Stimulated activated effector memory CD8-positive, alpha-beta T cell treated with anti-CD3 and anti-CD28 coated beads, Interleukin-12 subunit alpha, Interleukin-12 subunit beta, amount 100 ng/mL, for 72 hours (primary cell): Measurements from ENCODE around the gene ELL.

ENCODE experiments used
- ATAC-seq: fragments of 150-1000 bp; cut with Tn5 transposase; 2 replicates; pipeline ENCODE4 v1.10.0; 2021
- DNase-seq, 2 donors: peaks; one replicate each; pipeline ENCODE4 v3.0.0; 2021 to 2022; ENCODE audit warnings: low spot score in 2 of 2
- H3K27ac Mint-ChIP-seq: one replicate; pipeline ENCODE4 v1.8.0; 2022; ENCODE audit warnings: mild to moderate bottlenecking, mixed read lengths
- H3K36me3 Mint-ChIP-seq: one replicate; pipeline ENCODE4 v1.8.0; 2022; ENCODE audit warnings: mild to moderate bottlenecking, mixed read lengths
- H3K4me1 Mint-ChIP-seq: one replicate; pipeline ENCODE4 v1.8.0; 2022; ENCODE audit warnings: mixed read lengths
- H3K4me3 Mint-ChIP-seq: one replicate; pipeline ENCODE4 v1.8.0; 2022; ENCODE audit warnings: mild to moderate bottlenecking, mixed read lengths
- H3K9me3 Mint-ChIP-seq: one replicate; pipeline ENCODE4 v1.8.0; 2022; ENCODE audit warnings: mixed read lengths

ELL gene

DNA sequence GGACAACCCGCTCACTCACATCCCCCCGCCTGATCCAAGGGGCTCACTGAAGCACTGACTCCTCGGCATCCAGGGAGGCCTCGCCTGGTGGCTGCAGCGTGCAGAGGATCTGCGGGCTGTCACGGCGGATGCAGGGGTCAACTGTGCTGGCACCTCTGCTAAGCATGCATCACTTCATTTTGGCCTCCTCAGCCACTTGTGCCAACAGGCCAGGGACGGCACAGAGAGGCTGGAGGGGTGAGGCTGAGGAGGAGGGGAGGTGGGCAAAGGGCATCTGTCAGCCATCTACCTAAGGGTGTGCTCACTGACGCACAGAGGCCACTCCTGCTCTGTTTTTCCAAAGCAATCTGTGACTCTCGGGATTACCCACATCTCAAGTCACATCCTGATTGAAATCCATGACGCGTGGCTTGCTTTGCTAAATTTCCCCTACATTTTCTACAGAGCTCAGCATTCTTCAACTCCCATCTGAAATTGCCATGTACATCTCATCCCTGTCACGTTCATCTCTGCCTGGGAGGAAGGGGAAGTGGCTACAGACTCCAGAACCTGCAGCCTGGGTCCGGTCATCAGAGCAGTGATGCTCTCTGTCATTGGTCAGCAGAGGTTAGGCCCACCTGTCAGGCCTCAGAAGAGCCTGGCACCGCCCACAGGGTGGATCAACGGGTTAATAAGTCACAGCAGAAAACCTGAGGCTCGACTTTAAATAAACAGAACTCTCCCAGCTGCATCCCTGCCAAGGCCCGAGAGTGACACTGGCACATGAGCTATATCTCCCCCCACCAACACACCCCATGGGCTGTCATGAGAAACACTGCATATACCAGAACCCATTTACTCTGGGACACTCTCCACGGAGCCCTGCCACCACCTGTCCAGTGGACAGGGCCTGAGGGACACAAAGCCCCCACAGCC lies 17.6 kb downstream of the ELL start:
- ATAC-seq = no peak
- peaks cover 23% of the 10 kb centered on the region for H3K36me3 Mint-ChIP-seq

DNA sequence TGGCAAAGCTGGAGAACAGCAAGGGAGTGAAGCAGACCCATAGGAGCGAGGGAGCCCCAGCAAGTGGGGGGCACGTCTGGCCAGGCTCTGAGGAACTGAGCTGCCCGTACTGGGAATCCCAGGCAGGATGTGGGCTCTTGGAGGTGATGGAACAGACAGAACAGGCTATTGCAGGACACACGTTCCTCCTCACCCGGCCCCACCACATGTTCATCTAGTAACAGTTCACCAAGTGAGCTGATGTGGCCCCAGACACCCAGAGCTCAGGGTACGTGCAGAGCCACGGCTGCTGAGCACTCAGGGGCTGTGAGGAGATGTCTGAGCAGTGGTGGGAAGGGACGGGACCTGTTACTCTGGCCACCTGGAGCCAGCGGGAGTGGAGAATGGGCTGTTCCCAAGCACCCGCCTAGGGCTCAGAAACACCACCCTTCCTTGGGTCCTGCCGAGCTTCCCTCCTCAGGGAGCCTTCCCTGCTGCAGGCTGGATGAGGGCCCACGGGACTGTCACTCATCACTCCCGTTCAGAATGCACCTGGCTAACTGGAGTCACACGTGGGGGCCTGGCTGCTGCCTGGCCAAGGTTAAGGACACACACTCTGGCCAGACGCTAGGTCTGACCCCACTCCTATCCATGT lies 18.4 kb downstream of the ELL start:
- no peak for ATAC-seq
- H3K4me3 Mint-ChIP-seq = peak overlapping the region; percentile 60
- H3K36me3 Mint-ChIP-seq = peaks cover 23% of the 10 kb centered on the region
- no peak for DNase-seq
- H3K9me3 Mint-ChIP-seq = no peaks in the 10 kb centered on the region
- peaks cover 99% of the 10 kb centered on the region for H3K4me1 Mint-ChIP-seq
- peak overlapping the region; percentile 88 for H3K27ac Mint-ChIP-seq

More for the DNA sequence above, 17.6 kb downstream of the ELL start:
- H3K9me3 Mint-ChIP-seq = no peaks in the 10 kb centered on the region
- H3K27ac Mint-ChIP-seq = peak overlapping the region; percentile 88
- peaks cover 93% of the 10 kb centered on the region for H3K4me1 Mint-ChIP-seq
- peak overlapping the region; percentile 60 for H3K4me3 Mint-ChIP-seq
- no peak for DNase-seq

DNA sequence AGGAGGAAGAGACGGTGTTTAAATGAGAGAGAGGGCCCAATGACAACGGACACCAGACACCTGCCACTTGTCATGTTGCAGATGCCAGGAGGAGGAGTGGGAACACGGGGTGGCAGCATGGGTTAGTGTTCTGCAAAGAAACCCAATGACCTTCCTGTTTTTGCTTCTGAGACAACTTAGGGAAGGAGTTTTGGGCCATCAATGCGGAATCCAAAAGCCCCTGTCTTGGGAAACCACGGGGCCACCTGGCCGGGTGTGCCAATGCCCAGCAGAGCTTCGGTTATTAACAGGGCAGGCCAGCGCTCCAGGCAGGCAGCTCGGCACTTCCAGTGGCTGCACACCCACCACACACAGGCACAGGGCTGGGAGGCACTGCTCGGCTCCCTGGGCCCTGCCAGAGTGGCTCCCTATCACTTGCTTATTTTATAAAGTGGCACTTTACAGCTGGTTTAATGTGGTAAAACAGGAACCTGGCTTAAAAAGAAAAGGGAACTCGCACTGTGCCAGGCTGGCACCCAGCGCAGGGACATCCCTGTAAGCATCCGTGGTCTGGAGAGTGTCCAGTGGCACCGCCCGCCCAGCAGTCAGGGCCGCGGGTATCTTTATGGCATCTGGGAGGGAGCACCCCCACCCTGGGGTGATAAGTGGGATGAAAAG lies 19.1 kb downstream of the ELL start:
- ATAC-seq = no peak
- no peak for DNase-seq
- H3K27ac Mint-ChIP-seq = peak overlapping the region; percentile 88
- H3K4me1 Mint-ChIP-seq = peaks cover 92% of the 10 kb centered on the region
- H3K9me3 Mint-ChIP-seq = no peaks in the 10 kb centered on the region
- peaks cover 23% of the 10 kb centered on the region for H3K36me3 Mint-ChIP-seq
- H3K4me3 Mint-ChIP-seq = peak overlapping the region; percentile 60

DNA sequence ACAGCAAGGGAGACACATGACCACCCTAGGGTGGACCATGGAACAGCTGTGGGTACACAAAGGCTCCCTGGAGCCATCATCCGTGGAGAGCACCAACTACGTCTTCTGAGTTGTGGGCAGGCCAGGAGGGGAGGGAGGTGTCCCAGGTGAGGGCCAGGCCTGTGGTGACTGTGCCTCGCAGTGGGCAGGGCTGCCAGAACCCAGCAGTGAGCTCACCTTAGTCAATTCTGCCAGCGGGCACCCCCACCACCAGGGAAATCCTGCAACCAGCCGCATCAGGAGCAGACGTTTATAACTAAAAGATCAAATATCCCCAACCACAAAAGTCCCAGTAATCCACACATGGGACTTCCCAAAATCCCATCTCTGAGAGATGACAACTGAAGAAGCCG lies 19.6 kb downstream of the ELL start:
- ATAC-seq = peak; percentile 56
- H3K4me1 Mint-ChIP-seq = peaks cover 90% of the 10 kb centered on the region
- no peak for DNase-seq
- H3K4me3 Mint-ChIP-seq = peak overlapping the region; percentile 60
- peaks cover 25% of the 10 kb centered on the region for H3K36me3 Mint-ChIP-seq
- H3K27ac Mint-ChIP-seq = peak overlapping the region; percentile 88
- no peaks in the 10 kb centered on the region for H3K9me3 Mint-ChIP-seq

DNA sequence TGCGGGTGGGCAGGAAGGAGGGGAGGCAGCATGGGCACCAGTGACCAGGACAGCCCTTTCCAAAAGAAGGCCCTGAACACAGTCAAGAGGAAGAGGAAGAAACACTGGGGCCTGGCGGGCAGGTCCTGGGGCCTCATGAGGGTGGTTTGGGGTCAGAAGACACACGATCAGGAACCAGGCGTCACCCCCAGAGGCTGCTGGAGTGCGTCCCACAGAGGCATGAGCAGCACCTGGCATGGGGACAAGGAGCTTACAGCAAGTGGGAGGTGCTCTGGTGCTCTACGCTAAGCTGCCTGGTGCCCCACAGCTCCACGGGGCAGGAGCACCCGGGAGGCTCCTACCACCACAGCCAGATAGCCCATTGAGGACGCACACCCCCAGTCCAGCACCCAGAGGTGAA lies 20.0 kb downstream of the ELL start:
- peaks cover 90% of the 10 kb centered on the region for H3K4me1 Mint-ChIP-seq
- peak overlapping the region; percentile 88 for H3K27ac Mint-ChIP-seq
- DNase-seq = no peak
- peak overlapping the region; percentile 60 for H3K4me3 Mint-ChIP-seq
- H3K36me3 Mint-ChIP-seq = peaks cover 29% of the 10 kb centered on the region
- peak; percentile 11 for ATAC-seq
- H3K9me3 Mint-ChIP-seq = no peaks in the 10 kb centered on the region

DNA sequence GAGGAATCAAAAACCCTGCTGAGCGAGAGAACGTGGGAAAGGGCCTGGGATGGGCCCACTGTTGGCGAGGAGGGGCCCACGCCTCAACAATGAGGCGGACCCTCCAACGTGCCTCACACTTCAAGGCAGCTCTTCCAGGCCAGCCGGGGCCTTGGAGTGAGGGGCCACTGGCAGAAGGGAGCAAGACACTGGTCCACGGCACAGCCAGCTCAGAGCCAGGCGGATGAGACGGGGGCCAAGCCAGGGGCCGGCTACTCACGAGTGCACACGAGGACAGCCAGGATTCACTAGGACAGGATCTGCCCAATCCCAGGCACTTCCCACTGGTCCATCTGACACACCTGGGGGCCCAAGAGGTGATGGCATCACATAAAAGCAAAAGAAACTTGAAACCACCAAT lies 20.5 kb downstream of the ELL start:
- Mint-ChIP-seq H3K27ac (peak overlapping the region; percentile 88), H3K9me3 (no peaks in the 10 kb centered on the region), H3K36me3 (peaks cover 30% of the 10 kb centered on the region), H3K4me1 (peaks cover 90% of the 10 kb centered on the region), H3K4me3 (peak overlapping the region; percentile 60)
- no peak for DNase-seq
- ATAC-seq = no peak

DNA sequence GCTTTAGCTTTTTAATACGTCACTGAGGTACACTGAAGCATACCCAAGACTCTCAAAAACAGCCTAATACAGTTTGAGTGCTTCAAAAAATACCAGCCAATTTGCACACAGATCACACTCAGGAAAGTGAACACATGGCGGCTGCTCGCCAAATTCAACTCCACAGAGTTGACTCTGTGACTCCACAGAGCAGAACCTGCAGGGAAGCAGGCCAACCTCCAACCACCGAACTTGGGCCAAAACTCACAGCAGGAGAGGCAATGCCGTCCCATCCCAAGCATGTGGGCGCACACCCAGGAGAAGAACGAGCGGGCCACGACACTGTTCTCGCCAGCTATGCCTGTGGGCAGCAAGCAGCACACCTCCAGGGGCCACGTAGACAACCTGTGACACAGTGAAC lies 21.1 kb downstream of the ELL start:
- peaks cover 90% of the 10 kb centered on the region for H3K4me1 Mint-ChIP-seq
- ATAC-seq = no peak
- peak overlapping the region; percentile 88 for H3K27ac Mint-ChIP-seq
- H3K9me3 Mint-ChIP-seq = no peaks in the 10 kb centered on the region
- peaks cover 36% of the 10 kb centered on the region for H3K36me3 Mint-ChIP-seq
- peak overlapping the region; percentile 60 for H3K4me3 Mint-ChIP-seq
- DNase-seq = no peak

DNA sequence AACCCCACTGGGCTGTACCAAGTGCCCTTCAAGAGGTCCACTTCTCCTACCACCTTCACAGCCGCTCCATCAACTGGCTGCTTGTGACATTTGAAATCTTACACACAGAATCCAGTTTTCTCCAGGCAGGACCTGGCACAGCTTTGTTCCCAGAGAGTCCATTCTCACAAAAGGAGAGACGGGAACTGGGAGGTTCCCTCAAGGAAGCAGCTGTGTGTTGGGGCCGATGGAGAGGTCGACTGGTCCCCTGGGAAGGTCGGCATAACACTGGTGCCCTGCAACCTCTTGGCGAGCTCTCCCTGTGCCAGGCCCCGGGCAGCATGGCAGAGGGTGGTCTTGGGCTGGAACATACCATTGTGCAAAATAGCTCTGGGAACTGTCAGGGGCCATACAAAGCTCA lies 21.5 kb downstream of the ELL start:
- Mint-ChIP-seq H3K36me3 (peaks cover 37% of the 10 kb centered on the region), H3K4me1 (peaks cover 90% of the 10 kb centered on the region), H3K27ac (peak overlapping the region; percentile 88), H3K4me3 (peak overlapping the region; percentile 60), H3K9me3 (no peaks in the 10 kb centered on the region)
- no peak for DNase-seq
- no peak for ATAC-seq

DNA sequence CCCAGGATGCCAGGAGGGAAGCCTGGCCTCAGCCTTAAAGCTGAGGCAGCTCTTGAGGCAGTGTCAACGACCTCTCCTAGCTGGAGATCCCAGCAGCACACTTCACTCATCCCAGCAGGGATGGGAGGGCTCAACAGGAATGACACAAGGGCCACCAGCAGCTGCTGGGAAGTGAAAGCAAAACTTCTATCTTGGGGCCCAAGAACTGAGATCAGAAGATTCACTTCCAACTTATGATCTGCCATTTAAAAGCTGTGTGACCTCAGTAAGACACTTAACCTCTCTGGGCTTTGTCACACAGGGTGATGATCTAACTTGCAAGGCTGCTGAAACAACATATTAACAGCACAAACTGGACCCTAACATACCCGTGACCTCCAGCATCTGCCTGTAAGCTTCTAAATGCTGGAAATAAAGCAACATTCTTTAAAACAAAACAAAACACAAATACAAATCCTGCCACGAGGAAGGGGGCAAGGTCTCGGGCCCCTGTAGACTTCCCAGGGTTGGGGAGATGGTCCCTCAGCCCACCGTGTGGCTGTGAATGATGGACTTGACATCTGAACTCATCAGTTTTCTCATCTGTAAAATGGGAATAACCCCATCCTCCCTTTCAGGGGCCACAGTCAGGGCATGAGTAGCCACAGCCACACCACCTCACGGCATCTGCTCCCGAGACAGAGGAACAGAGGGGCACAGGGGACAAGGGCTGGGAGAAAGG lies 22.7 kb downstream of the ELL start:
- Mint-ChIP-seq H3K4me3 (peak overlapping the region; percentile 60), H3K27ac (peak overlapping the region; percentile 88)

DNA sequence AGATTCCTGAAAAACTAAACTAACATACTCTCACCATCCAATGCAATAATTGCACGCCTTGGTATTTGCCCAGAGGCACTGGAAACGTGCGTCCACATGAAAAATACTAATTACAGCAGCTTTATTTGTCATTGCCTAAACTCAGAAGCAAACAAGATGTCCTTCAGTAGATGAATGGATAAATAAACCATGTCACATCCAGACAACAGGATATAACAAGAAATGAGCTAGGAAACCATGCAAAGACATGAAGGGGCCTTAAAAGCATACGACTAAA lies 25.0 kb downstream of the ELL start:
- no peak for ATAC-seq
- Mint-ChIP-seq H3K36me3 (peaks cover 38% of the 10 kb centered on the region), H3K27ac (peak overlapping the region; percentile 94), H3K4me3 (peak overlapping the region; percentile 79), H3K4me1 (peaks cover 87% of the 10 kb centered on the region), H3K9me3 (no peaks in the 10 kb centered on the region)
- DNase-seq = no peak

More for the DNA sequence above, 22.7 kb downstream of the ELL start:
- Mint-ChIP-seq H3K4me1 (peaks cover 89% of the 10 kb centered on the region), H3K9me3 (no peaks in the 10 kb centered on the region), H3K36me3 (peaks cover 37% of the 10 kb centered on the region)
- ATAC-seq (no peak), DNase-seq (no peak)

DNA sequence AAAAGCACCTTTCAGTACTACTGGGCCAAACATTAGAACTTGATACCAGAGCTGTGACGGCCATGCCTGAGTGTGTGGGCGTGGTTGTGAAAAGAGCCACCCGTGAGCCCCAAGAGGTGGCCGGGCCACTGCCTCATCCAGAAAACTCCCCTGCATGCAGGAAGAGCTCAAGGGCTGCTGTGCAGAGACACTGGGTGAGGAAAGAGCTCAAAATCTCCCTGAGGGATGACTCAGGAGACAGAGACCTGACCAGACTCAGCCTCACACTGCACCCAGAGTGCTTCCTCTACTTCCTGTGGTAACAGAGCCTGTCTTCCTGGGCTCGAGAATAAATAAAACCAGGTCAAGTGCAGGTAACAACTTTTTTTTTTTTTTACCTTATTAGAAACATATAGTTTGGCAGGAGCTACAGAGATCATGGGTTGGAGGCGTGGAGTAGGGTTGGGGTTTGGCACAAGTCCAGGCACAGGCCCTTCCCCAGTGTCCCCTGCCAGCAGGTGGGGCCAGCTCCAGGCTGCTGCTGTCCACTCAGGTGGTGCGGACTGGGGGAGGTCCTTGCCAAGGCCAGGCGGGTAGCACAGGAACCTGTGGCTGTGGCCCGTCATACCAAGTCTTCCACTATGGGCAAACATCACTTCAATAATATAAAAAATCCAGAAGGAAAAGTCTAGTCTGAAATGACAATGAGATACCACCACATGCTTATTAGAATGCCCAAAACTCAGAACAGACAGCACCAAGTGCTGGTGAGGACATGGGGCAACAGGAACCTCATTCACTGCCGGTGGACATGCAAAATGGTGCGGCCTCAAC lies 25.5 kb downstream of the ELL start:
- peaks cover 85% of the 10 kb centered on the region for H3K4me1 Mint-ChIP-seq
- DNase-seq (peak; percentile 47 to 75), ATAC-seq (peak; percentile 94)
- peaks cover 42% of the 10 kb centered on the region for H3K36me3 Mint-ChIP-seq
- H3K4me3 Mint-ChIP-seq = peak overlapping the region; percentile 79
- H3K9me3 Mint-ChIP-seq = no peaks in the 10 kb centered on the region
- H3K27ac Mint-ChIP-seq = peak overlapping the region; percentile 94

DNA sequence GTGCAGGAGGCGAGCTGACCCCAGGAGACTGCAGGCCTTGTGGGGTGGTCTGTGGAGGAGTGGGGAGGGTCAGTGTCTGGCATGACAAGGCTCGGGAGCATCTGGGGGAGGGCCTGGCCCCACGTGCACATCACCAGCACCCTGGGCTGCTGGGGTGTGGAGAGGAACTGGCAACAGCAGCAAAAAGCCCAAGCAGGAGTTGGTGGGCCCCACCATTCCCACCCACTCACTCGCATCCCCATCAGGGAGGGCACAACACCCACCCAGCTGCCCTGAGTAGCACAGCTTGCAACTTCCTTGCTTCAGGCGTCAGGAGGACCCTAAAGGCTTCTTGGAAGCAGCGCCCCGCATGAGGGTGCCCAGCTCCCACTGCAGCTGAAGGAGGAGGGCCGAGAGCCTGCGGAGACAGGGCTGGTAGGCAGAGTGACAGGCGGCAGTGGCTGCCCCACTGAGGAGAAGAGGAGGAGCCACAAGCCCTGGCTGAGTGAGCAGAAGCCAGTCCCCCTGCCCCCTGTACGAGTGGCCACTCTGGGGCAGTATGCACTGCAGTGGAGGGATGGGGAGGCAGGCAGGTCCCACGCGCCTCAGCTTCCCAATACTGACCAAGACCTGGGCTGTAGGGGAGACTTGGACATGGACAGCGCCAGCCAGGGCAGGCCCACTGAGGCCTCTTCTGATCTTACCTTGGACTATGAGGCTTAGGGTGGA lies 26.5 kb downstream of the ELL start:
- ATAC-seq = peak; percentile 64
- H3K4me3 Mint-ChIP-seq = peak overlapping the region; percentile 79
- H3K36me3 Mint-ChIP-seq = peaks cover 39% of the 10 kb centered on the region
- H3K4me1 Mint-ChIP-seq = peaks cover 81% of the 10 kb centered on the region
- no peak for DNase-seq
- peak overlapping the region; percentile 94 for H3K27ac Mint-ChIP-seq
- H3K9me3 Mint-ChIP-seq = no peaks in the 10 kb centered on the region

DNA sequence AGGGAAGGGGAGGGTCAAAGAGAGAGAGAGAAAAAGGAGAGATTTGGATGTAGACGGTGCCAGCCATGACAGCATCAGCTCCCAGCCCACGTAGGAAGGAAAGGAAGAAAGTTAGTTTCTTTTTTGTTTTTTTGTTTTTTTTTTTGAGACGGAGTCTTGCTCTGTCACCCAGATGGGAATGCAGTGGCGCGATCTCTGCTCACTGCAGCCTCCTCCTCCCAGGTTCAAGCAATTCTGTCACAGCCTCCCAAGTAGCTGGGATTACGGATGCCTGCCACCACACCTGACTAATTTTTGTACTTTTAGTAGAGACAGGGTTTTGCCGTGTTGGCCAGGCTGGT lies 27.6 kb downstream of the ELL start:
- DNase-seq = no peak
- H3K27ac Mint-ChIP-seq = peak overlapping the region; percentile 94
- ATAC-seq = peak; percentile 12

More for the DNA sequence above, 27.6 kb downstream of the ELL start:
- Mint-ChIP-seq H3K36me3 (peaks cover 34% of the 10 kb centered on the region), H3K9me3 (no peaks in the 10 kb centered on the region), H3K4me3 (peak overlapping the region; percentile 79), H3K4me1 (peaks cover 81% of the 10 kb centered on the region)
